GM21515 (cell line): ENCODE measurements around the gene ST7.

ENCODE experiments used
- ATAC-seq: cut with Tn5 transposase; IDR thresholded peaks from one replicate; pipeline ENCODE4 v1.9.1; 2021; ENCODE audit not compliant: unreplicated experiment

Gene ST7

GRCh38 chr7:117250245-117250644 lies 296.9 kb downstream of the ST7 start:
- ATAC-seq, result no peak

DNA sequence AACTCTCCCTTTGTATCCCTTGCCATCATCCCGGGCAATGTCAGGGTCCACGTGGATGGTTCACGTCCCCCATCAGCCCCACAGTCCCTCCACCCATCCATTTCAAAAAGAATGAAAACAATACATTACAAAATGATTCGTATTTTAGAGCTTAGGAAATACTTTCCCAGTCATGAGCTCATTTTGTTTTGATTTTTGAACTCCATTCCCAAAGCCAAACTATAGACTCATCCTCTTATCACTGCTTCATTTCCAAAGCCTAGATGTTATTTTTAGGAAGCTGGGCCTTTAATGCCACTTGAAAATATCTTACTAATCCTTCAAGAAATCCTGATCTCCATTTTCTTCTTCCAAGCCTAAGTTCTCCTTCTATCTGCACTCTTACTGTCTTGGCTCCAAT lies 297.5 kb downstream of the ST7 start:
- no peak for ATAC-seq

- no peak for ATAC-seq
Observed at GRCh38 chr7:117251687-117252086, 298.4 kb downstream of the ST7 start.

GRCh38 chr7:117259615-117260014 lies 306.3 kb downstream of the ST7 start:
- ATAC-seq, result no peak

GRCh38 chr7:117262546-117262945 lies 309.2 kb downstream of the ST7 start:
- ATAC-seq, result no peak

GRCh38 chr7:117264716-117265115 lies 311.4 kb downstream of the ST7 start:
- no peak for ATAC-seq

DNA sequence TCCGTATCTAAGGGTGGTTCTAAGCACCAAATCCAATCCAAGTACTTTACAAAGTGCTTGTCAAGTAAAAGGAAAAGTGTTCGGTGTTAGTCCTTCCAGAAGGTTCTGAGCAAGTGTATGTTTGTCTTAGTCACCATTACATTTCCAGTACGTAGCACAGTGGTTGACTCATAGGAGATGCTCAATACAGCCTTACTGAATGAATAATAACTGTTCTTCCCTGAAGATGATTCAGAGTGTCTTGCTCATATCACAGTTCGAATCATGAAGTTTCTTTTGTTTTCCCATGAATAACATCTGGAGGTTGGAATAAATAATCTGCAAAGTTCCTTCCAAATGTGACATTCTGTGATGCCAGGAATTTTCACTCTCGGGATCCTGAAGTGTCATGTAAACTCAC lies 316.1 kb downstream of the ST7 start:
- ATAC-seq, result no peak

- no peak for ATAC-seq
Observed at GRCh38 chr7:117269886-117270285, 316.6 kb downstream of the ST7 start.

DNA sequence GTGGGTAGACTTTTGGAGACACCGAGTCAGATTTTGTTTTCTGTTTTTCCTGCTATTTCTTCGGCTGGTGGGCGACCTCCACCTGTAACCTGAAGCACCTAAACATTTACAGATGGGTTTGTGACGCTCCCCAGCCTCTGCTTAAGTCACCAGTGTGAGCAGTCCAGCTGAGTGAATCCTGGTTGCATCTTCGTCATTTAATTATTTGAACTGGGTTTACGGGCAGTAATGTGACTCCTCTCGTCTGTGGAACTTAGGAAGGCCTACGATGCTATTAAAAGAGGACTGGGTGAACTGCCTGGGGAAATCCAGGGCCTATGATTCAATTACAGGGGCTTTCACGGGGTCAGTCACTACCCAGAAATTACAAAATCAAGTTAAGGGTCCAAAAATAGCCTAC lies 317.1 kb downstream of the ST7 start:
- no peak for ATAC-seq

- ATAC-seq, result no peak
Observed at GRCh38 chr7:117271566-117271965, 318.3 kb downstream of the ST7 start.

DNA sequence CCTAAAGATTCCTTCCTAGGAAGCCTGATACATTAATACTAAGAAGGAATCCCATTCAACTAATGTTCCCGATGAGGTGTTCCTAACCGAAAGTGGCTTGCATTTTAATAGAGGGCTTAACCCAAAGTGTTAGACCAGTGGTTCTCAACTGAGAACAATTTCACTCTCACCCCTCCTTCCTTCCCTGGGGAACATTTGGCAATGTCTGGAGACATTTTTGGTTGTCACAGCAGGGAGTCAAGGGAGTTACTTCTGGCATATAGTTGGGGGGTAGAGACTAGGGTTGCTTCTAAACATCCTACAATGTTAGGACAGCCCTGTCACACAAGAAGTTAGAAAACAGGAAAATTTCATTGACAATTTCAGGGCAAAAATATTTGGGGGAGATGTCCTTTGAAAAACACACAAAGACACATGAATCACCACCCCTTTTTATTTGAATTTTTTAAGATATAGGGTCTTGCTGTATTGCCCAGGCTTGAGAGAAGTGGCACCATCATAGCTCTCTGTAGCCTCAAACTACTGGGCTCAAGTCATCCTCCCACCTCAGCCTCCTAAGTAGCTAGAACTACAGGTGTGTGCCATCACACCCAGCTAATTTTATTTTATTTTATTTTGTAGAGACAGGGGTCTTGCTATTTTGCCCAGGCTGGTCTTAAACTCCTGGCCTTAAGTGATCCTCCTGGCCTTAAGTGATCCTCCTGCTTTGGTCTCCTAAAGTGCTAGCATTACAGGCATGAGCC lies 318.9 kb downstream of the ST7 start:
- ATAC-seq, result no peak

DNA sequence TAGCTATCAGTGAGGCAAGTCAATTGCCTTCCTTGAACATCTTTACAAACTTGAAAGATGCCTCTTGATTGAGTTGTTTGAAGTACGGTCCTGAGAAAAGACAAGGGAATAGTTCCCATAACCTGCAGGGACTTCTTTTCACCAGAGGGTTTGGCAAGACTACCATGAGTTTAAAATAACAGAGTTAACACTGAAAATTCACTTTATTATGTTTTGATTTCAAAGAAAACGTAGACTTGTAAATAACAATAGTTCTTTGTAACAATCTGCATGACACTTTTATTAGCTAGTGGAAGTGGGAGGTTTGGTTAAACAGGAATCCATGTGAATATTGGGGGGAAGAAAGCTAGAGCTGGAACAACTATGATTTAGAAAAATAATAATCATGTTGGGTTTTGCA lies 320.0 kb downstream of the ST7 start:
- no peak for ATAC-seq

DNA sequence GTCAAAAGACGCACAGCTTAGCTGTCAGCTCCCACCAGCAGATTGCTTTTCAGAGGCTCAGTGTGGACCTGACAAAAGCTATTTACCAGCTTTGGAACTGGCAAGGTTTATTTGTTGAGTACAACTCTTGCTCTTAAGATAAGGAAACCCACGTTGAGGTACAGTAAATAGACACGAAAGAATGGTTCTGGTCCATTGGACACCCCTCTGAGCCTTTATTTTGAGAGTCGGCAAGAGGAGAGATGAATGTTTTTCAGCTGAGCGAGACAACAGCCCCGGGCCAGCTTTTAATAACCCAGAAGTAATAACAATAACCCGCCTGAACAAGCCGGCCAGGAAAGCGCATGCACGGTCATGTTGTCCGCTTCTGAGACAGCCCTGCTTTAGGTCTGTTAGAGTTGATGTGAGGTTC lies 320.5 kb downstream of the ST7 start:
- no peak for ATAC-seq

GRCh38 chr7:117274951-117275350 lies 321.6 kb downstream of the ST7 start:
- ATAC-seq, result no peak

DNA sequence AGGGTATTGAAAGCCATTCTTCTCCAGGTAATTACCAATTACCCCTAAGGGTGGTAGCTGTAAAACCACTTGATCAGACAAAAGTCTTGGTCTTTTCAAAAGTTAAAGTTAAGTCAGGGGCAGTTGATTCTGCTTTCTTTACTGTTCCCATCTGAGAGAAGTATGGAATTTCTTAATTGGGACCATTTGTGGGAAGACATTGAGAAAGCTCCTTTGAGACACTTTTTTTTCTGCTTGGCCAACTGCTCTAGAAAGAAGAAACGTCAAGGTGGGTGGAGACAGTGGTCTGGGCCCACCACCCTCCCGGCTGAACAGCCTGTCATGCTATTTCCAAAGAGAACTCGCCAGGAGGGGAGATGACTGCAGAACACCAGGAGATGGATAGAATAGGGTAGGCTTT lies 324.3 kb downstream of the ST7 start:
- ATAC-seq, result no peak

GRCh38 chr7:117278040-117278439 lies 324.7 kb downstream of the ST7 start:
- no peak for ATAC-seq

- no peak for ATAC-seq
Observed at GRCh38 chr7:117279203-117279602, 325.9 kb downstream of the ST7 start.
